ENCODE results near the gene MTCH1. TPM values are rescaled to one million over a fixed set of nuclear protein-coding genes. Genes with fewer than 3 reads are reported as not detected.

The MTCH1 gene
- total and polyA plus RNA-seq, 2 of the 4 experiments (the other 2 are of a cell fraction): 215 to 263 TPM

- peaks cover 4% of the 10 kb centered on the region for H3K4me1 ChIP-seq (ENCODE audit: control insufficient read depth, insufficient read depth, low read length)
- in situ Hi-C loops (cut with MboI; ENCODE audit: low sequenced_read_pairs) (no loop called here), intact Hi-C loops (cut with micrococcal nuclease) (no loop called here), dilution Hi-C loops (cut with HindIII; ENCODE audit: low sequenced_read_pairs, unreplicated experiment) (no loop called here)
- no peak overlapping the region for H3K4me2 ChIP-seq (ENCODE audit: low read depth, low read length)
- ChIA-PET CTCF (no interaction called here), POLR2A (ENCODE audit: unreplicated experiment) (no interaction called here)
- H3K4ac ChIP-seq (ENCODE audit: low read depth, low read length): no peak overlapping the region
- WGBS, 2 experiments (ENCODE audit: extremely low coverage in 2 of 2, insufficient read length in 1 of 2): no CpG with 5 or more reads among the region's 6 CpGs
- H4K20me1 ChIP-seq (ENCODE audit: insufficient read depth, low read length): peaks cover 9% of the 10 kb centered on the region; the same call in 1 of the 2 replicates
- no peaks in the 10 kb centered on the region for H3K27me3 ChIP-seq (ENCODE audit: control insufficient read depth, insufficient read depth, low read length)
- no peak overlapping the region for H3K9ac ChIP-seq (ENCODE audit: low read depth, low read length)
- H3K23ac ChIP-seq (ENCODE audit: low read depth, low read length): no peak overlapping the region
- H3K14ac ChIP-seq (replicated peaks; ENCODE audit: low read depth, low read length): no peak overlapping the region
- H2AFZ ChIP-seq (replicated peaks; ENCODE audit: low read length, poor library complexity): no peak overlapping the region
- TF ChIP-seq POLR2A (IDR thresholded peaks at IDR 0.05; ENCODE audit: low read depth, low read length): no peak
- no peak for TF ChIP-seq USF2 (IDR thresholded peaks at IDR 0.05; ENCODE audit: low read depth, low read length)
- TF ChIP-seq SMC3 (IDR thresholded peaks at IDR 0.05; ENCODE audit: low read depth, low read length): no peak
- no peak for TF ChIP-seq ELK1 (IDR thresholded peaks at IDR 0.05; ENCODE audit: borderline replicate concordance, low read depth, low read length)
- TF ChIP-seq BHLHE40 (IDR thresholded peaks at IDR 0.05; ENCODE audit: low read depth, low read length): no peak
- TF ChIP-seq FOS (IDR thresholded peaks at IDR 0.05; ENCODE audit: low read depth, low read length): no peak
- no peak for TF ChIP-seq NFE2L2 (IDR thresholded peaks at IDR 0.05; ENCODE audit: low read depth, low read length)
- no peak for TF ChIP-seq CEBPB (IDR thresholded peaks at IDR 0.05; ENCODE audit: low read depth, low read length)
- no peak for TF ChIP-seq RAD21 (IDR thresholded peaks at IDR 0.05; ENCODE audit: low read length)
- TF ChIP-seq RCOR1 (IDR thresholded peaks at IDR 0.05; ENCODE audit: insufficient replicate concordance, low read length): no peak
- no peak for TF ChIP-seq MXI1 (IDR thresholded peaks at IDR 0.05; ENCODE audit: borderline replicate concordance, low read depth, low read length)
- TF ChIP-seq RFX5 (IDR thresholded peaks at IDR 0.05; ENCODE audit: low read depth, low read length): no peak
- no peak for TF ChIP-seq CTCF (conservative IDR thresholded peaks at IDR 0.05; ENCODE audit: low read depth, low read length)
- no peak for TF ChIP-seq CHD1 (IDR thresholded peaks at IDR 0.05; ENCODE audit: low read depth, low read length)
- no peak for TF ChIP-seq MAZ (IDR thresholded peaks at IDR 0.05; ENCODE audit: borderline replicate concordance, low read depth, low read length)
- TF ChIP-seq MAFK (IDR thresholded peaks at IDR 0.05; ENCODE audit: low read depth, low read length): no peak
- DNase-seq (no peak), ATAC-seq (ENCODE audit: low read depth) (no peak)
- H2BK15ac ChIP-seq (ENCODE audit: low read depth, low read length): no peak overlapping the region
- no peak overlapping the region for H3K18ac ChIP-seq (ENCODE audit: low read depth, low read length)
- no peak overlapping the region for H4K8ac ChIP-seq (ENCODE audit: low read depth in 2 of 2, low read length in 2 of 2)
- BruUV-seq (replicated peaks): no TSS peak
- no peaks in the 10 kb centered on the region; the same call in 1 of the 2 replicates for H3K9me1 ChIP-seq (ENCODE audit: insufficient read depth, low read length)
- H3K9me3 ChIP-seq (ENCODE audit: control insufficient read depth, insufficient read depth, low read length): no peaks in the 10 kb centered on the region
- no peak overlapping the region for H2BK120ac ChIP-seq (ENCODE audit: low read depth, low read length)
- peaks cover 0 to 6% of the 10 kb centered on the region in 2 experiments; a peak in 1 of 4 replicates for H3K79me1 ChIP-seq (ENCODE audit: low read depth in 1 of 2, low read length in 2 of 2)
- no peak overlapping the region for H2AK9ac ChIP-seq (replicated peaks; ENCODE audit: low read depth, low read length, poor library complexity)
- H2AK5ac ChIP-seq (ENCODE audit: low read depth, low read length): no peak overlapping the region
- peaks cover 28% of the 10 kb centered on the region for H3K36me3 ChIP-seq (ENCODE audit: control insufficient read depth, insufficient read depth, low read length)
- no peak overlapping the region for H2BK20ac ChIP-seq (ENCODE audit: low read depth, low read length)
- no peak overlapping the region for H4K91ac ChIP-seq (ENCODE audit: insufficient read depth, low read depth, low read length)
- H4K5ac ChIP-seq (ENCODE audit: low read depth, low read length): no peak overlapping the region
- no peak overlapping the region for H3K56ac ChIP-seq (ENCODE audit: extremely low read depth, insufficient read depth, low read length)
- no peak overlapping the region for H3K4me3 ChIP-seq (ENCODE audit: insufficient read depth, low read depth, low read length)
- H2BK5ac ChIP-seq (ENCODE audit: low read depth, low read length, poor library complexity, severe bottlenecking): no peak overlapping the region
- no peak overlapping the region for H3K27ac ChIP-seq (ENCODE audit: insufficient read depth, low read length)
Measured at GRCh38 chr6:36964349-36964748, 21.6 kb downstream of the MTCH1 start.

Measured in IMR-90 (cell line).